ENCODE results near the gene SUFU.

SUFU gene

DNA sequence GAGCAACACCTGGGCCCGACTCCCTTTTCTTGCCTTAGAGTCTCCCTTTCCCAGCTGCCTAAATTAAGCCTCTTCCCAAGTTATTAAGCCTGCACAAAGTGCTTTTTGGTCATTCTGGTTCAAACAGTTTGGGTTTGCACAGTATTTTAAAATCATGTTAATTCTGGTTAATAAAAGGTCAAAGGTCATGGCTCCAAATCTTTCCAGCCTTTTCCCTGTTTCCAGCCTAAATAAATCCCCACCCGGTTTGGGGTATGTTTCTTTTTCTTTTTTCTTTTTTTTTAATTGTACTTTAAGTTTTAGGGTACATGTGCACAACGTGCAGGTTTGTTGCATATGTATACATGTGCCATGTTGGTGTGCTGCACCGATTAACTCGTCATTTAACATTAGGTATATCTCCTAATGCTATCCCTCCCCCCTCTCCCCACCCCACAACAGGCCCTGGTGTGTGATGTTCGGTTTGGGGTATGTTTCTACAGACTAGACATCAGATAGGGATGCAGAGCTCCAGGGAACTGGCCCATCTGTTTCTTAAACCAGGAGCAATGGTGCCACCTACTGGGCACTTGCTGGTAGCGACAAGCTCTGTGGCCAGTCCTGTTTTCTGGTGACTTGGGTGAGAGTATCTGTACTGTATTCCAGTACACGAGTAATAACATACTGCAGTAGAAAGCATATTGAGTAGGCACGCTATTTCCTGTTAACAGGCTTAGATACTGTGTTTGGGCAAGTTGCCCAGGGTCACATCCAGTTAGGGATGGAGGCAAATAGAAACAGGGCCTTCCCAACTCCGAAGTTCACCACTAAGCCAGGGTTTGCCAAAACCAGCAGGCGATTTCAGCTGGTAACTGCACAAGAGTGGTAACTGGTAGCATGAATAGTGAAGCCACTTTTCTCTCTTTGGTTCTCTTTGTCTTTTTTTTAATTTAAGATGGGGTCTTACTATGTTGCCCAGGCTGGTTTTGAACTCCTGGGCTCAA lies 80.0 kb downstream of the SUFU start:
- Histone ChIP-seq H3K4me3 (replicated peaks; ENCODE audit: low read depth, low read length) (no peak overlapping the region), H3K27me3 (replicated peaks; ENCODE audit: control insufficient read depth, insufficient read depth, low read length) (no peaks in the 10 kb centered on the region), H3K36me3 (ENCODE audit: control insufficient read depth, insufficient read depth, low read length) (no peaks in the 10 kb centered on the region)
- peak; percentile 45 for DNase-seq (ENCODE audit: extremely low read depth, insufficient read length)
- TF ChIP-seq, protein P1, sequence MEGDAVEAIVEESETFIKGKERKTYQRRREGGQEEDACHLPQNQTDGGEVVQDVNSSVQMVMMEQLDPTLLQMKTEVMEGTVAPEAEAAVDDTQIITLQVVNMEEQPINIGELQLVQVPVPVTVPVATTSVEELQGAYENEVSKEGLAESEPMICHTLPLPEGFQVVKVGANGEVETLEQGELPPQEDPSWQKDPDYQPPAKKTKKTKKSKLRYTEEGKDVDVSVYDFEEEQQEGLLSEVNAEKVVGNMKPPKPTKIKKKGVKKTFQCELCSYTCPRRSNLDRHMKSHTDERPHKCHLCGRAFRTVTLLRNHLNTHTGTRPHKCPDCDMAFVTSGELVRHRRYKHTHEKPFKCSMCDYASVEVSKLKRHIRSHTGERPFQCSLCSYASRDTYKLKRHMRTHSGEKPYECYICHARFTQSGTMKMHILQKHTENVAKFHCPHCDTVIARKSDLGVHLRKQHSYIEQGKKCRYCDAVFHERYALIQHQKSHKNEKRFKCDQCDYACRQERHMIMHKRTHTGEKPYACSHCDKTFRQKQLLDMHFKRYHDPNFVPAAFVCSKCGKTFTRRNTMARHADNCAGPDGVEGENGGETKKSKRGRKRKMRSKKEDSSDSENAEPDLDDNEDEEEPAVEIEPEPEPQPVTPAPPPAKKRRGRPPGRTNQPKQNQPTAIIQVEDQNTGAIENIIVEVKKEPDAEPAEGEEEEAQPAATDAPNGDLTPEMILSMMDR (IDR thresholded peaks at IDR 0.05; ENCODE audit: insufficient read depth, low read length, poor library complexity, severe bottlenecking): peak; percentile 81

DNA sequence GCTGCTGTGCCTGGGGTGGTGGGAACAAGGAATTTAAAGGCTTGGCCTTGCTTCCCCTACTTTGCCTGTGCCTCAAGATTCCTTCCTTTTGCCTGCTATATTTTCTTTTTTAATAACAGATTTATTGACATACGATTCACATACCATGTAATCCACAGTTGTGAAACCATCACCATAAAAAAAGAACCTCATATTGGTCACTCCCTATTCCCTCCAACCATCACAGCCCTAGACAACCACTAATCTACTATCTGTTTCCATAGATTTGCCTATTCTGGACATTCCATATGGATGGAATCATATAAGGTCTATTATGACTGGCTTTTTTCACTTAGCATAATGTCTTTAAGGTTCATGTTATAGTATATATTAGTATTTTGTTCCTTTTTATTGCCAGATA lies 81.3 kb downstream of the SUFU start:
- DNase-seq (ENCODE audit: extremely low read depth, insufficient read length): no peak
- Histone ChIP-seq H3K4me3 (replicated peaks; ENCODE audit: low read depth, low read length) (no peak overlapping the region), H3K27me3 (replicated peaks; ENCODE audit: control insufficient read depth, insufficient read depth, low read length) (no peaks in the 10 kb centered on the region), H3K36me3 (ENCODE audit: control insufficient read depth, insufficient read depth, low read length) (no peaks in the 10 kb centered on the region)
- TF ChIP-seq, protein P1 (IDR thresholded peaks at IDR 0.05; ENCODE audit: insufficient read depth, low read length, poor library complexity, severe bottlenecking): no peak

DNA sequence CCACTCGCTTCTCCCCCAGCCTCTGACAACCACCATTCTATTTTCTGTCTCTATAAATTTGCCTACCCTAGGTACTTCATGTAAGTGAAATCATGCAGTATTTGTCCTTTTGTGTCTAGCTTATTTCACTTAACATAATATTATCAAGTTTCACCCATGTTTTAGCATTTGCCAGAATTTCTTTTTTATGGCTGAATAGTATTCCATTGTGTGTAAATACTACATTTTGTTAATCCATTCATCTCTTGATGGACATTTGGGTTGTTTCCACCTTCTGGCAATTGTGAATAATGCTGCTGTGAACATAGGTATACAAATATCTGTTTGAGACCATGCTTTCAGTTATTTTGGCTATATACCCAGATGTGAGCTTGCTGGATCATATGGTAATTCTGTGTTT lies 83.1 kb downstream of the SUFU start:
- Histone ChIP-seq H3K27me3 (replicated peaks; ENCODE audit: control insufficient read depth, insufficient read depth, low read length) (no peaks in the 10 kb centered on the region), H3K4me3 (replicated peaks; ENCODE audit: low read depth, low read length) (no peak overlapping the region), H3K36me3 (ENCODE audit: control insufficient read depth, insufficient read depth, low read length) (no peaks in the 10 kb centered on the region)
- TF ChIP-seq, protein P1 (IDR thresholded peaks at IDR 0.05; ENCODE audit: insufficient read depth, low read length, poor library complexity, severe bottlenecking): no peak
- no peak for DNase-seq (ENCODE audit: extremely low read depth, insufficient read length)

DNA sequence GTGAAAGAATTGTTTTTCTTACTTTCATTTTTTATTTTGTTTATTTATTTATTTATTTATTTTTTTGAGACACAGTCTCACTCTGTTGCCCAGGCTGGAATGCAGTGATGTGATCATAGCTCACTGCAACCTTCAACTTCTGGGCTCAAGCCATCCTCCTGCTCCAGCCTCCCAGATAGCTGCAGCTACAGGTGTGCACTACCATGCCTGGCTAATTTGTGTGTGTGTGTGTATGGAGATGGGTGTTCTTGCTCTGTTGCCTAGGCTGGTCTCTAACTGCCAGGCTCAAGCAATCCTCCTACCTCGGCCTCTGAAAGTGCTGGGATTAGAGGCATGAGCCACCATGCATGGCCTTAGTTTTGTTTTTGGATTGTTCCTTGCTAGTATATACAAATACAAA lies 85.1 kb downstream of the SUFU start:
- Histone ChIP-seq H3K36me3 (ENCODE audit: control insufficient read depth, insufficient read depth, low read length) (no peaks in the 10 kb centered on the region), H3K4me3 (replicated peaks; ENCODE audit: low read depth, low read length) (no peak overlapping the region), H3K27me3 (replicated peaks; ENCODE audit: control insufficient read depth, insufficient read depth, low read length) (no peaks in the 10 kb centered on the region)
- TF ChIP-seq, protein P1 (IDR thresholded peaks at IDR 0.05; ENCODE audit: insufficient read depth, low read length, poor library complexity, severe bottlenecking): no peak
- no peak for DNase-seq (ENCODE audit: extremely low read depth, insufficient read length)

DNA sequence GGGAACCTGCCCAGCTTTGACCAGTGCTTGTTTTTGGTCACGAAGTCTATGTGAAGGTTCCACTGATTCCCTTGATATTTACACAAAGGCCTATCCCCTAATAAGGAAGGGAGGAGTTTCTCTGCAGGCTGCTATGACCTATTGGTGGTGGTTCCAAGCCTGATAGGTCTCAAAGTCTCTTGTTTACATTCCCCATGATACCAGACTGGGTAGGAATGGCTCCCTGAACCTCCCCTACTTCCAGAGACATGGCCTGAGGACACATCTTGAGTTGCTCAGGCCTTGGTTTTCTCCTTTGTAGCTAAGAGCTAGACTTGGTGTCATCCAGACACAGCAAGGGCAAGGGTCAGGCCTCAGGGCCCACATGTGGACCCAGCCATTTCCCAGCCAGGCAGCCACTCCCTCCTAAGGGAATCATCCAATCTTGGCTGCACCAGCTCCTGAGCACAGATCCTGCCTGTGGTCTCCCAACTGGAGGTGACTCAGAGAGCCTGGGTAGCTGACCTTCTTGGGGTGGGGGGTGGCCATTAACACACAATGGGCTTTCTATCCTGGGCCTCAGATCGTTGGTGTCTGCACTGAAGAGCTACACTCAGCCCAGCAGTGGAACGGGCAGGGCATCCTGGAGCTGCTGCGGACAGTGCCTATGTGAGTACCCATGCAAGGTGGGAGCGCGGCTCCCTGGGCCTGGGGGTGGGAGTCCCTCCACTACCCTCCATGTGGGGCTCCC lies 89.5 kb downstream of the SUFU start:
- no peaks in the 10 kb centered on the region for H3K27me3 ChIP-seq (replicated peaks; ENCODE audit: control insufficient read depth, insufficient read depth, low read length)
- DNase-seq (ENCODE audit: extremely low read depth, insufficient read length): no peak
- H3K36me3 ChIP-seq (ENCODE audit: control insufficient read depth, insufficient read depth, low read length): no peaks in the 10 kb centered on the region; the same call in none of the 2 replicates
- H3K4me3 ChIP-seq (replicated peaks; ENCODE audit: low read depth, low read length): no peak overlapping the region
- TF ChIP-seq, protein P1 (IDR thresholded peaks at IDR 0.05; ENCODE audit: insufficient read depth, low read length, poor library complexity, severe bottlenecking): no peak
